Peyer's patch (tissue), 4 donors: ENCODE data around the gene C17orf67. TPM values are rescaled to one million over a fixed set of nuclear protein-coding genes. Genes with fewer than 3 reads are reported as not detected.

Source experiments
- DNase-seq, 3 donors: peaks; one replicate each; pipeline ENCODE4 v3.0.0-alpha.2; 2017 to 2019
- H3K27ac ChIP-seq, 4 donors: fragments of 200-600 bp; sonication (generic); one replicate each; pipeline ENCODE4 v1.5.1; 2016 to 2019
- H3K27me3 ChIP-seq, 2 donors: fragments of 200-600 bp; sonication (generic); one replicate each; pipeline ENCODE4 v1.5.1; 2019
- H3K36me3 ChIP-seq, 3 donors: fragments of 200-600 bp; sonication (generic); one replicate each; pipeline ENCODE4 v1.5.1; 2016 to 2019
- H3K4me1 ChIP-seq, 4 donors: fragments of 200-600 bp; sonication (generic); one replicate each; pipeline ENCODE4 v1.5.1; 2016 to 2019
- H3K4me3 ChIP-seq, 4 donors: fragments of 200-600 bp; sonication (generic); 1 replicate in 3 of 4; 2 replicates in 1 of 4; pipeline ENCODE4 v1.5.1; 2016 to 2019; ENCODE audit warnings: mild to moderate bottlenecking in 1 of 4
- H3K9me3 ChIP-seq, 4 donors: fragments of 200-600 bp; sonication (generic); one replicate each; pipeline ENCODE4 v1.5.1; 2016 to 2019; ENCODE audit warnings: mild to moderate bottlenecking in 1 of 4
- CTCF ChIP-seq, 6 experiments: fragments of 450-650 bp in 4 of 6; fragments of 200-600 bp in 2 of 6; sonication (generic) in 1 of 6; IDR thresholded peaks; one replicate each; pipeline ENCODE4 v1.5.1; 2017 to 2019; ENCODE audit warnings: antibody characterized with exemption in 6 of 6, mild to moderate bottlenecking in 3 of 6, moderate library complexity in 1 of 6
- POLR2A ChIP-seq, 2 donors: fragments of 450-650 bp; IDR thresholded peaks; one replicate each; pipeline ENCODE4 v1.5.1; 2017; ENCODE audit warnings: antibody characterized with exemption in 2 of 2, mild to moderate bottlenecking in 2 of 2, moderate library complexity in 2 of 2
- total RNA-seq, 4 donors: library from RNA; depleted of rRNA; stranded (reverse); fragments of >200 nt; gene quantifications; one replicate each; pipeline ENCODE4 v1.1.0, GENCODE V29; 2016

C17orf67 gene
- total RNA-seq, 4 donors from 2014 or later: 1.7 to 10.7 TPM; not detected in 2

DNA sequence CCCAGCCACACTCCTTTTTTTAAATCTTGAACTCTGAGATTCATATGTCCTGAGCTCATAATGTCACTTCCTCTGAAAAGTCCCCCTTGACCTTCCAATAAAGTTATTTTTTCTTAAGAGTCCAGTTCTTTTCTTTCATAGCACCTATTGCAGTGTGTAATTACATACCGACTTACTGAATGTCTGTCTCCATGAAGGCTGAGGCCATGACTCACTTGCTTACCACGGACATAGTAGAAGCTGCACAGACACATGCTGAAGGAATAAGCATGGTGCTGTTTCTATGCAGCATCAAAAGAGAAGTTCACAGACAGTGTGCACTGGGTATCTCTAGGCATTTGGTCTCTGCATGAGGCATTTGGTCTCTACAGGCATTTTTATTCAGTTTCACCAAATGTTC is 77.2 kb downstream of the C17orf67 start:
- no peak for DNase-seq
- TF ChIP-seq CTCF (IDR thresholded peaks at IDR 0.05): no peak
- TF ChIP-seq POLR2A (IDR thresholded peaks at IDR 0.05): no peak
- no peak overlapping the region for H3K27ac ChIP-seq
- no peaks in the 10 kb centered on the region for H3K36me3 ChIP-seq
- no peak overlapping the region for H3K4me3 ChIP-seq
- no peaks in the 10 kb centered on the region for H3K9me3 ChIP-seq
- H3K27me3 ChIP-seq: no peaks in the 10 kb centered on the region
- H3K4me1 ChIP-seq: no peaks in the 10 kb centered on the region

- H3K9me3 ChIP-seq: no peaks in the 10 kb centered on the region
- no peak overlapping the region for H3K27ac ChIP-seq
- no peaks in the 10 kb centered on the region for H3K36me3 ChIP-seq
- no peak for DNase-seq
- TF ChIP-seq CTCF (IDR thresholded peaks at IDR 0.05) (no peak), POLR2A (IDR thresholded peaks at IDR 0.05) (no peak)
- no peaks in the 10 kb centered on the region for H3K4me1 ChIP-seq
- no peak overlapping the region for H3K4me3 ChIP-seq
- H3K27me3 ChIP-seq: no peaks in the 10 kb centered on the region
These were observed 78.4 kb downstream of the C17orf67 start for GRCh38 chr17:56755310-56755709.

GRCh38 chr17:56754523-56755208 is 79.1 kb downstream of the C17orf67 start:
- no peaks in the 10 kb centered on the region for H3K27me3 ChIP-seq
- DNase-seq: no peak
- no peak overlapping the region for H3K27ac ChIP-seq
- no peaks in the 10 kb centered on the region for H3K9me3 ChIP-seq
- no peak overlapping the region for H3K4me3 ChIP-seq
- no peaks in the 10 kb centered on the region for H3K4me1 ChIP-seq
- TF ChIP-seq POLR2A (IDR thresholded peaks at IDR 0.05) (no peak), CTCF (IDR thresholded peaks at IDR 0.05) (no peak)
- H3K36me3 ChIP-seq: no peaks in the 10 kb centered on the region

- TF ChIP-seq CTCF (IDR thresholded peaks at IDR 0.05): no peak
- TF ChIP-seq POLR2A (IDR thresholded peaks at IDR 0.05): no peak
- H3K4me1 ChIP-seq: no peaks in the 10 kb centered on the region
- no peak for DNase-seq
- H3K27ac ChIP-seq: no peak overlapping the region
- no peak overlapping the region for H3K4me3 ChIP-seq
- no peaks in the 10 kb centered on the region for H3K36me3 ChIP-seq
- no peaks in the 10 kb centered on the region for H3K27me3 ChIP-seq
- H3K9me3 ChIP-seq: no peaks in the 10 kb centered on the region
These were observed 81.4 kb downstream of the C17orf67 start for GRCh38 chr17:56752263-56752836.

- Histone ChIP-seq H3K4me3 (no peak overlapping the region), H3K27ac (no peak overlapping the region), H3K27me3 (no peaks in the 10 kb centered on the region), H3K36me3 (no peaks in the 10 kb centered on the region), H3K4me1 (no peaks in the 10 kb centered on the region), H3K9me3 (no peaks in the 10 kb centered on the region)
- no peak for DNase-seq
- TF ChIP-seq POLR2A (IDR thresholded peaks at IDR 0.05): no peak
- TF ChIP-seq CTCF (IDR thresholded peaks at IDR 0.05): no peak
These were observed 82.5 kb downstream of the C17orf67 start for GRCh38 chr17:56751145-56751738.
